CD4-positive, CD25-positive, alpha-beta regulatory T cell (primary cell): ENCODE results near the gene APOL1. TPM values are rescaled to one million over a fixed set of nuclear protein-coding genes. Genes with fewer than 3 reads are reported as not detected.

Experiments
- ATAC-seq, 2 donors: fragments of 150-1000 bp; cut with Tn5 transposase; one replicate each; pipeline ENCODE4 v1.10.0; 2021; ENCODE audit warnings: low read depth in 2 of 2, moderate number of reproducible peaks in 2 of 2, moderate library complexity in 1 of 2
- DNase-seq, 3 donors: peaks; one replicate each; pipeline versions ENCODE4 v3.0.0 to v3.0.0-alpha.2; 2012 to 2022; ENCODE audit warnings: mixed read lengths in 1 of 3
- H3K27ac ChIP-seq: one replicate; pipeline ENCODE4 v1.7.0; 2013; ENCODE audit warnings: mild to moderate bottlenecking, low read length; ENCODE audit not compliant: insufficient read depth, poor library complexity, severe bottlenecking
- H3K27me3 ChIP-seq: one replicate; pipeline ENCODE4 v1.7.0; 2013; ENCODE audit warnings: low read length; ENCODE audit not compliant: control insufficient read depth, insufficient read depth
- H3K36me3 ChIP-seq: one replicate; pipeline ENCODE4 v1.7.0; 2013; ENCODE audit warnings: mild to moderate bottlenecking, low read length, moderate library complexity; ENCODE audit not compliant: control insufficient read depth, insufficient read depth
- H3K4me1 ChIP-seq: 2 replicates; pipeline ENCODE4 v1.7.0; 2013; ENCODE audit warnings: mild to moderate bottlenecking, low read length; ENCODE audit not compliant: insufficient read depth, control insufficient read depth, poor library complexity, severe bottlenecking
- H3K4me3 ChIP-seq: one replicate; pipeline ENCODE4 v1.7.0; 2013; ENCODE audit warnings: low read depth, mild to moderate bottlenecking, low read length, moderate library complexity
- H3K9me3 ChIP-seq, 2 experiments: 1 replicate in 1 of 2; 2 replicates in 1 of 2; pipeline ENCODE4 v1.7.0; 2013; ENCODE audit warnings: low read length in 2 of 2, mild to moderate bottlenecking in 1 of 2, moderate library complexity in 1 of 2; ENCODE audit not compliant: control insufficient read depth in 2 of 2
- H3K27ac Mint-ChIP-seq, 3 donors: one replicate each; pipeline ENCODE4 v1.8.0; 2020 to 2022; ENCODE audit warnings: mild to moderate bottlenecking in 3 of 3, mixed read lengths in 3 of 3, moderate library complexity in 2 of 3
- H3K27me3 Mint-ChIP-seq: one replicate; pipeline ENCODE4 v1.8.0; 2022; ENCODE audit warnings: mild to moderate bottlenecking, mixed read lengths
- H3K36me3 Mint-ChIP-seq: one replicate; pipeline ENCODE4 v1.8.0; 2020; ENCODE audit warnings: mixed read lengths
- H3K4me1 Mint-ChIP-seq, 4 donors: one replicate each; pipeline ENCODE4 v1.8.0; 2020 to 2022; ENCODE audit warnings: mixed read lengths in 4 of 4, mild to moderate bottlenecking in 1 of 4
- H3K4me3 Mint-ChIP-seq, 4 donors: one replicate each; pipeline ENCODE4 v1.8.0; 2020 to 2022; ENCODE audit warnings: mild to moderate bottlenecking in 4 of 4, mixed read lengths in 4 of 4, moderate library complexity in 3 of 4
- H3K9me3 Mint-ChIP-seq, 7 donors: one replicate each; pipeline ENCODE4 v1.8.0; 2020 to 2022; ENCODE audit warnings: mixed read lengths in 7 of 7, mild to moderate bottlenecking in 3 of 7, moderate library complexity in 2 of 7
- polyA plus RNA-seq, 4 donors: library from polyadenylated mRNA; unstranded; fragments of 300-500 nt; fragmentation: Illumina TruSeq; gene quantifications; one replicate each; pipeline ENCODE4 v1.2.3, GENCODE V29; 2021
- total RNA-seq: library from RNA; stranded (reverse); gene quantifications from one replicate; pipeline ENCODE4 v1.2.3, GENCODE V29; 2022

The APOL1 gene
- total and polyA plus RNA-seq, 5 donors from 2014 or later: 6.3 to 16.8 (median 7.6) TPM

- Histone ChIP-seq H3K4me3 (no peak overlapping the region), H3K27ac (peak overlapping the region; percentile 16), H3K4me1 (no peaks in the 10 kb centered on the region), H3K36me3 (peaks cover 99% of the 10 kb centered on the region), H3K27me3 (no peaks in the 10 kb centered on the region), H3K9me3 (no peaks in the 10 kb centered on the region)
- peaks cover 0 to 17% (median 9%) of the 10 kb centered on the region in 4 donors for H3K4me1 Mint-ChIP-seq
- no peak for DNase-seq
- H3K4me3 Mint-ChIP-seq: no peak overlapping the region
- H3K27me3 Mint-ChIP-seq: no peaks in the 10 kb centered on the region
- H3K9me3 Mint-ChIP-seq: peaks cover 0 to 3% (median 0%) of the 10 kb centered on the region in 7 donors
- ATAC-seq: no peak
- peaks cover 43% of the 10 kb centered on the region for H3K36me3 Mint-ChIP-seq
- H3K27ac Mint-ChIP-seq: no peak overlapping the region
Measured at GRCh38 chr22:36299295-36299694, 46.4 kb downstream of the APOL1 start.

GRCh38 chr22:36299911-36300310 is 47.0 kb downstream of the APOL1 start:
- Histone ChIP-seq H3K4me1 (no peaks in the 10 kb centered on the region), H3K9me3 (no peaks in the 10 kb centered on the region), H3K27ac (peak overlapping the region; percentile 7), H3K36me3 (peaks cover 99% of the 10 kb centered on the region), H3K27me3 (no peaks in the 10 kb centered on the region), H3K4me3 (no peak overlapping the region)
- Mint-ChIP-seq H3K4me3 (no peak overlapping the region), H3K27me3 (no peaks in the 10 kb centered on the region), H3K4me1 (peaks cover 0 to 14% (median 9%) of the 10 kb centered on the region in 4 donors), H3K27ac (no peak overlapping the region), H3K36me3 (peaks cover 41% of the 10 kb centered on the region), H3K9me3 (peaks cover 0 to 3% (median 0%) of the 10 kb centered on the region in 7 donors)
- no peak for DNase-seq
- no peak for ATAC-seq

GRCh38 chr22:36300396-36301212 is 47.7 kb downstream of the APOL1 start:
- DNase-seq: no peak
- H3K4me1 ChIP-seq: no peaks in the 10 kb centered on the region
- Mint-ChIP-seq H3K36me3 (peaks cover 44% of the 10 kb centered on the region), H3K27me3 (no peaks in the 10 kb centered on the region), H3K4me1 (peaks cover 0 to 13% (median 9%) of the 10 kb centered on the region in 4 donors), H3K4me3 (peak overlapping the region in 1 of 4 donors; percentile 65), H3K27ac (peak overlapping the region in 2 of 3 donors; percentile 73 to 81), H3K9me3 (peaks cover 0 to 3% (median 0%) of the 10 kb centered on the region in 7 donors)
- no peak overlapping the region for H3K4me3 ChIP-seq
- no peaks in the 10 kb centered on the region for H3K9me3 ChIP-seq
- H3K27me3 ChIP-seq: no peaks in the 10 kb centered on the region
- peak overlapping the region; percentile 62 for H3K27ac ChIP-seq
- ATAC-seq: no peak
- peaks cover 99% of the 10 kb centered on the region for H3K36me3 ChIP-seq

GRCh38 chr22:36301384-36301828 is 48.5 kb downstream of the APOL1 start:
- peak; percentile 87 to 88 for ATAC-seq
- peaks cover 0 to 3% (median 0%) of the 10 kb centered on the region in 7 donors for H3K9me3 Mint-ChIP-seq

GRCh38 chr22:36301851-36302250 is 48.9 kb downstream of the APOL1 start:
- H3K4me1 Mint-ChIP-seq: peaks cover 0 to 13% (median 8%) of the 10 kb centered on the region in 4 donors
- H3K27me3 Mint-ChIP-seq: no peaks in the 10 kb centered on the region
- no peak for DNase-seq
- peaks cover 99% of the 10 kb centered on the region for H3K36me3 ChIP-seq
- no peaks in the 10 kb centered on the region for H3K27me3 ChIP-seq
- H3K4me1 ChIP-seq: no peaks in the 10 kb centered on the region
- no peak for ATAC-seq
- H3K4me3 ChIP-seq: no peak overlapping the region
- peaks cover 50% of the 10 kb centered on the region for H3K36me3 Mint-ChIP-seq
- no peaks in the 10 kb centered on the region for H3K9me3 ChIP-seq
- H3K27ac ChIP-seq: peak overlapping the region; percentile 62
- H3K9me3 Mint-ChIP-seq: peaks cover 0 to 3% (median 0%) of the 10 kb centered on the region in 7 donors
- H3K4me3 Mint-ChIP-seq: peak overlapping the region in 2 of 4 donors; percentile 17 to 70
- H3K27ac Mint-ChIP-seq: peak overlapping the region in 2 of 3 donors; percentile 73 to 81

More at GRCh38 chr22:36301384-36301828, 48.5 kb downstream of the APOL1 start:
- peak overlapping the region; percentile 56 to 81 (median 73) for H3K27ac Mint-ChIP-seq
- Histone ChIP-seq H3K27ac (peak overlapping the region; percentile 62), H3K9me3 (no peaks in the 10 kb centered on the region), H3K36me3 (peaks cover 99% of the 10 kb centered on the region), H3K4me1 (no peaks in the 10 kb centered on the region), H3K27me3 (no peaks in the 10 kb centered on the region), H3K4me3 (no peak overlapping the region)
- peaks cover 45% of the 10 kb centered on the region for H3K36me3 Mint-ChIP-seq
- H3K4me3 Mint-ChIP-seq: peak overlapping the region; percentile 31 to 70 (median 42)
- DNase-seq: peak; percentile 70 to 83 (median 81)
- no peaks in the 10 kb centered on the region for H3K27me3 Mint-ChIP-seq
- H3K4me1 Mint-ChIP-seq: peaks cover 0 to 13% (median 8%) of the 10 kb centered on the region in 4 donors

- no peak for DNase-seq
- H3K27me3 Mint-ChIP-seq: no peaks in the 10 kb centered on the region
- H3K4me3 ChIP-seq: no peak overlapping the region
- no peaks in the 10 kb centered on the region for H3K4me1 ChIP-seq
- H3K36me3 Mint-ChIP-seq: peaks cover 48% of the 10 kb centered on the region
- H3K27me3 ChIP-seq: no peaks in the 10 kb centered on the region
- H3K9me3 Mint-ChIP-seq: peaks cover 0 to 3% (median 0%) of the 10 kb centered on the region in 7 donors
- H3K9me3 ChIP-seq: no peaks in the 10 kb centered on the region
- H3K36me3 ChIP-seq: peaks cover 98% of the 10 kb centered on the region
- ATAC-seq: no peak
- H3K27ac ChIP-seq: peak overlapping the region; percentile 16
- H3K27ac Mint-ChIP-seq: peak overlapping the region in 1 of 3 donors; percentile 65
- peaks cover 0 to 13% (median 6%) of the 10 kb centered on the region in 4 donors for H3K4me1 Mint-ChIP-seq
- H3K4me3 Mint-ChIP-seq: no peak overlapping the region
Measured at GRCh38 chr22:36302439-36303114, 49.6 kb downstream of the APOL1 start.

GRCh38 chr22:36303115-36303467 is 50.2 kb downstream of the APOL1 start:
- H3K27me3 Mint-ChIP-seq: no peaks in the 10 kb centered on the region
- no peak for ATAC-seq
- peaks cover 44% of the 10 kb centered on the region for H3K36me3 Mint-ChIP-seq
- peak overlapping the region in 1 of 3 donors; percentile 65 for H3K27ac Mint-ChIP-seq
- Histone ChIP-seq H3K36me3 (peaks cover 97% of the 10 kb centered on the region), H3K4me3 (no peak overlapping the region), H3K9me3 (no peaks in the 10 kb centered on the region), H3K4me1 (no peaks in the 10 kb centered on the region), H3K27me3 (no peaks in the 10 kb centered on the region), H3K27ac (no peak overlapping the region)
- H3K4me3 Mint-ChIP-seq: no peak overlapping the region
- peaks cover 0 to 13% (median 6%) of the 10 kb centered on the region in 4 donors for H3K4me1 Mint-ChIP-seq
- peaks cover 0 to 3% (median 0%) of the 10 kb centered on the region in 7 donors for H3K9me3 Mint-ChIP-seq
- DNase-seq: no peak
